Measurements from ENCODE around the gene SNX11.

Gene SNX11

GRCh38 chr17:48132385-48132784 lies 24.8 kb downstream of the SNX11 start:
- DNase-seq (ENCODE audit: low read depth) = no peak

- no peak for DNase-seq (ENCODE audit: low read depth)
Measured at GRCh38 chr17:48134912-48135480, 27.4 kb downstream of the SNX11 start.

GRCh38 chr17:48137656-48138055 lies 30.1 kb downstream of the SNX11 start:
- no peak for DNase-seq (ENCODE audit: low read depth)

DNA sequence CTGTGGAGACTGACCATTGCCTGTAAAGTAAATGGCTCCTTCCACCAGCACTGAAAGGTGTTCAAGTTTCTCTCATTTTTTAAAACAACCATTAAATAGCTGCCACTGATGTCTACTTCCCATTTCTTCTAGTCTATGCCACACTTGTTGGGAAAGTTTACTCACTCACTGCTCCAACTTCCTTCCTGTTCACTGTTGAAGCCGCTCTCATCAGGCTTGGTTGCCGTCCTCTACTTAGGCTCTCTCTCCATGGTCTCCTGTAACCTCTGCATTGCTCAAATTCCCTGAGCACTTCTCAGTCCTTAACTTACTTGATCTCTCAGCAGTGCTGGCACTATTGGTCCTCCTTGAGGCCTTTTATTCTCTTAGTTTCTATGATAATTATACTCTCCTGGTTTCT lies 32.4 kb downstream of the SNX11 start:
- no peak for DNase-seq (ENCODE audit: low read depth)

GRCh38 chr17:48143629-48144028 lies 36.1 kb downstream of the SNX11 start:
- no peak for DNase-seq (ENCODE audit: low read depth)

- DNase-seq (ENCODE audit: low read depth) = no peak
Measured at GRCh38 chr17:48144231-48144630, 36.7 kb downstream of the SNX11 start.

- DNase-seq (ENCODE audit: low read depth) = no peak
Measured at GRCh38 chr17:48144976-48145798, 37.6 kb downstream of the SNX11 start.

GRCh38 chr17:48148029-48148770 lies 40.6 kb downstream of the SNX11 start:
- DNase-seq (ENCODE audit: low read depth) = no peak

GRCh38 chr17:48148854-48149786 lies 41.6 kb downstream of the SNX11 start:
- no peak for DNase-seq (ENCODE audit: low read depth)

GRCh38 chr17:48149787-48150463 lies 42.4 kb downstream of the SNX11 start:
- DNase-seq (ENCODE audit: low read depth) = no peak

- DNase-seq (ENCODE audit: low read depth) = no peak
Measured at GRCh38 chr17:48150597-48151001, 43.0 kb downstream of the SNX11 start.

DNA sequence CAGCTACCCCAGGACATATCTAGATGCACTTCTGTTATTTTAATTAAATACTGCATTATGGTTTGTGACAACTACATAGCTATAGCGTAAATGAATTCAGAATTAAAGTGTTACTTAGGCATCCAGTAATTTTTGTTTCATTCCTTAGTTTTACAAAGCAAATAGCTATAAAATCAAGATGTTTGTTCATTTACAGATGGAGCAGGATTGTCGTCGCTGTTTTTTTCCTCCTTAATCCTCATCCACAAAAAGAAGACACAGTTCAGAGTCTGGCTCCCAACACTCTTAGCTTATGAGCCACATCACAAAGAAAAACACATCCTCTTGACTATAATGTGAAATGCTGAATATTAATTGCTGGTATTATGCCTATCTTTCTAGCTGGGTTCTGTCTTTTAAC lies 43.7 kb downstream of the SNX11 start:
- DNase-seq (ENCODE audit: low read depth) = no peak

GRCh38 chr17:48152289-48152688 lies 44.7 kb downstream of the SNX11 start:
- no peak for DNase-seq (ENCODE audit: low read depth)

DNA sequence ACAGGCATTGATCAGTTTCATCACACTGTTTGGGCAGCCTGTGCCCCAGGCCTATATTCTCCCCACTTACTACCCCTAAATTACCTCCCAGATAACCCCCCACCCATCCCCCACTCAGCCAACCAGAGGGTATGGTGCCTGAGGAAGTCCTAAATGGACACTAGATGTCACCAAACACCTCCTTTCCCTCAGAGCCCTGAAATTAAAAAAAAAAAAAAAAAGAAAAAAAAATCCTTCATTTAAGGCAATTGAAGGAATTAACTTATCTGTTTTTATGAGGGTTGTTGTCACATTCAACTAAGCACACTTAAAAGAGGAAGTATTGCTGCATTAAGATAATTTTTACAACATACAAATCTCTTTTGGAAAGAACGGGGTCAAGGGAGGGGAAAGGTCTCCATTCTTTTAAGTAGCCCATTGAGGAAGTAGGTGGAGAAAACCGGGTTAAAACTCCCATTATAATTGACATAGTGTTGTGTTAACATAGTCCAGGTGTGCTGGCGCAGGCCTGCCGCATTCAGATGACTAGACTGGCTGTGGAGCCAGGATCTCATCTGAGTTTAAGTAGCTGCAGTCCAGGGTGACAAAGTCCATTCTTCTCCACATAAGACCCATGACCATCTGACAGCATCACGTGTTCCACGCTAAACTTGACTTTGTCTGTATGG lies 46.3 kb downstream of the SNX11 start:
- no peak for DNase-seq (ENCODE audit: low read depth)

DNA sequence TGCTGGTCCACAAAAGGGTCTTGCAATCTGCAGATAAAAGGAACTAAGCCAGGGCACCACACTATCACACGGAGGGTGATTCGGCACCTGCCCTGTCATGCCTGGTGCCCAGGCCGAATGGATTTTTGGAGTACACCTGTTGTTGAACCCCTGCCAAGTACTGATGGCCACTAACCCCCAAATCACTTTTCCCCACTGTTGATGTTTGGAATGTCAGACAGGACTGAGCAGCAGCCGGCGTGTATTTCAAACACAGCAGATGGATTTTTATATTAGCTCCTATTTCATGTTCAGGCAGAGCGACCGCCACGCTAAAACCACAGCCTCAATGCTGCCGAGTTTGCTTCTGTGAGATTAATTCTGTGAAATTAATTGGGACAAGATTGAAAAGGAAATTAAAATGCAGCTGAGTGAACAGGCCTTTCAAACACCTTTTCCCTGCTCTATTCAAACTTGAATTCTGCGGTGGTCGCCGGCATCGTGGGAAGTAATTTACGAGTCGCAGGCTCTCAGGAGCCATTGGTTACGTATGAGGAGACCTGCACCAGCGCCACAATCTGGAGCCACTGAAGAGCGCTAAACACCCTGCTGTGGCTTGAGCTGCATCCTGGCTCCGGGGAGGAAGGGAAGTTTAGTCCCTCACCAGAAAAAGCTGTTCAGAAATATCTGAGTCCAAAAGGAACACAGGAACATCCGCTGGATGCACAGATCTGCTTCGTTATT lies 48.5 kb downstream of the SNX11 start:
- no peak for DNase-seq (ENCODE audit: low read depth)

- DNase-seq (ENCODE audit: low read depth) = no peak
Measured at GRCh38 chr17:48159232-48159631, 51.7 kb downstream of the SNX11 start.

DNA sequence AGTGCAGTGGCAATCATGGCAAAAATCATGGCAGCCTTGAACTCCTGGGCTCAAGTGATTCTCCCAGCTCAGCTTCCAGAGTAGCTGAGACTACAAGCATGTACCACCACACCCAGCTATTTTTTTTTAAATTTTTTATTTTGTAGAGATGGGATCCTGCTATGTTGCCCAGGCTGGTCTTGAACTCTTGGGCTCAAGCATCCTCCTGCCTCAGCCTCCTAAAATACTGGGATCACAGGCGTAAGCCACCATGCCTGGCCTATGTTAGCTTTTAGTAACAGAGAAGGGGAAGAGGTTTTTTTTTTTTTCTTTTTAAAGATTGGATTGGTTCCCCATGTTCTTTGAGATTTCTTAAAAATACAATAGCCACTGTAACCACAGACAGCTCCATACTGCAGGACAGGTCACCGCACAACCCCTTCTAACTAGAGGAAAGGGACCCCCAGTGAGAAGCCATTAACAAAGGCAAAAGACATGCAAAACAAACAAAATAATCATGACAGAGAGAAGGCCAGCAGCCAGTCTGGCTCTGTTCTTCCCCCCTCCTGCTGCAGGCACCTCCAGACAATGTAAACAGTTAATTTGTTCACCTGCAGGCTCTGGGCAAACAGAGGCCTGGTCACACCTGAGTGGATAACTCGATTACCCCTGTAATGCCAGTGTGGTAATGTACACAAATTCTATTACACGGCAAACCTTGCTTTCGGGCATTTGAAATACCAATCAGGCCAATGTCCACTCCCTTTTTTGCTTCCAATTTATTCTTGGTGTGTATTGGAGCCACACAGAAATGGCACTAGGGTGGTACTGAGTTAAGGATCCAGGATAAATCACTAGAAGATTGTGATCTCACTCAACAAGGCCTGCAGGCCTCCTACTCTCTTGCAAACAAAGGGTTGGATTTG lies 52.9 kb downstream of the SNX11 start:
- DNase-seq (ENCODE audit: low read depth) = no peak

GRCh38 chr17:48161127-48161905 lies 53.8 kb downstream of the SNX11 start:
- DNase-seq (ENCODE audit: low read depth) = no peak
